GM21447 (cell line): ENCODE results near the gene PPP1R2C.

Source experiments
- ATAC-seq: cut with Tn5 transposase; IDR thresholded peaks from one replicate; pipeline ENCODE4 v1.9.1; 2021; ENCODE audit not compliant: unreplicated experiment

Gene PPP1R2C

GRCh38 chrX:42778096-42778495 is at the start of gene PPP1R2C:
PPP1R2C (minus strand) TSS chrX:42778163; CDS start chrX:42778079, 84 bp downstream.
- no peak for ATAC-seq

- no peak for ATAC-seq
Observed at GRCh38 chrX:42825201-42825600, 47.2 kb upstream of the PPP1R2C start.

- ATAC-seq, result no peak
Observed at GRCh38 chrX:42824541-42824940, 46.6 kb upstream of the PPP1R2C start.

- ATAC-seq, result no peak
Observed at GRCh38 chrX:42823443-42823842, 45.5 kb upstream of the PPP1R2C start.

- no peak for ATAC-seq
Observed at GRCh38 chrX:42821803-42822443, 44.0 kb upstream of the PPP1R2C start.

GRCh38 chrX:42818151-42818921 is 40.4 kb upstream of the PPP1R2C start:
- ATAC-seq, result no peak

GRCh38 chrX:42809569-42809968 is 31.6 kb upstream of the PPP1R2C start:
- no peak for ATAC-seq

- ATAC-seq, result no peak
Observed at GRCh38 chrX:42807393-42807792, 29.4 kb upstream of the PPP1R2C start.

- ATAC-seq, result no peak
Observed at GRCh38 chrX:42804524-42804923, 26.6 kb upstream of the PPP1R2C start.

- no peak for ATAC-seq
Observed at GRCh38 chrX:42803320-42803719, 25.4 kb upstream of the PPP1R2C start.

- ATAC-seq, result no peak
Observed at GRCh38 chrX:42797651-42798269, 19.8 kb upstream of the PPP1R2C start.

GRCh38 chrX:42783451-42783850 is 5.5 kb upstream of the PPP1R2C start:
- no peak for ATAC-seq

- no peak for ATAC-seq
Observed at GRCh38 chrX:42776195-42776594, 1.8 kb downstream of the PPP1R2C start.

GRCh38 chrX:42772874-42773273 is 5.1 kb downstream of the PPP1R2C start:
- no peak for ATAC-seq

GRCh38 chrX:42771506-42772335 is 6.2 kb downstream of the PPP1R2C start:
- ATAC-seq, result no peak

GRCh38 chrX:42770566-42770965 is 7.4 kb downstream of the PPP1R2C start:
- ATAC-seq, result no peak

GRCh38 chrX:42759881-42760280 is 18.1 kb downstream of the PPP1R2C start:
- no peak for ATAC-seq

GRCh38 chrX:42755815-42756214 is 22.1 kb downstream of the PPP1R2C start:
- ATAC-seq, result no peak

- ATAC-seq, result no peak
Observed at GRCh38 chrX:42754603-42755002, 23.4 kb downstream of the PPP1R2C start.

GRCh38 chrX:42754115-42754514 is 23.8 kb downstream of the PPP1R2C start:
- ATAC-seq, result no peak

- ATAC-seq, result no peak
Observed at GRCh38 chrX:42752730-42753129, 25.2 kb downstream of the PPP1R2C start.
